Fibroblast of the conjunctiva (primary cell): Measurements from ENCODE around the gene CCDC159.
"Not testable (repeated sequence)": the region's sequence is repeated elsewhere in the genome, so short reads cannot be mapped to it uniquely, and the experiment has no call there.

Experiments used
- DNase-seq: peaks from one replicate; pipeline ENCODE4 v3.0.0-alpha.2; 2010; ENCODE audit warnings: low read depth

Gene CCDC159

GRCh38 chr19:11338121-11338520 is 8.2 kb upstream of the CCDC159 start:
- DNase-seq: no peak

- DNase-seq: no peak
Measured at GRCh38 chr19:11338569-11339253, 7.6 kb upstream of the CCDC159 start.

GRCh38 chr19:11339254-11340098 is 6.8 kb upstream of the CCDC159 start, which contains the start of gene RAB3D:
Gene RAB3D, minus strand, starts transcription at chr19:11339657. Its CDS starts 2,258 bp downstream, at chr19:11337399.
- peak; percentile 83 for DNase-seq

- DNase-seq: not testable (repeated sequence)
Measured at GRCh38 chr19:11340099-11340467, 6.2 kb upstream of the CCDC159 start.

- DNase-seq: no peak
Measured at GRCh38 chr19:11342429-11342828, 3.9 kb upstream of the CCDC159 start.

GRCh38 chr19:11345122-11345803 is 1.1 kb upstream of the CCDC159 start:
- DNase-seq: no peak

- no peak for DNase-seq
Measured at GRCh38 chr19:11347546-11348039, 1.3 kb downstream of the CCDC159 start.

GRCh38 chr19:11349171-11349570 is 2.9 kb downstream of the CCDC159 start:
- DNase-seq: no peak

- not testable (repeated sequence) for DNase-seq
Measured at GRCh38 chr19:11354102-11354501, 7.8 kb downstream of the CCDC159 start.

GRCh38 chr19:11355160-11356073 is 9.1 kb downstream of the CCDC159 start, which contains the start of gene PLPPR2:
Gene PLPPR2, plus strand, starts transcription at chr19:11355432. Its CDS starts 2,242 bp downstream, at chr19:11357674.
- peak; percentile 72 for DNase-seq

GRCh38 chr19:11356074-11356397 is 9.7 kb downstream of the CCDC159 start:
- no peak for DNase-seq

GRCh38 chr19:11356676-11357550 is 10.6 kb downstream of the CCDC159 start:
- no peak for DNase-seq

- no peak for DNase-seq
Measured at GRCh38 chr19:11359421-11359820, 13.1 kb downstream of the CCDC159 start.

- no peak for DNase-seq
Measured at GRCh38 chr19:11361037-11361770, 14.9 kb downstream of the CCDC159 start.

- DNase-seq: no peak
Measured at GRCh38 chr19:11361771-11362731, 15.7 kb downstream of the CCDC159 start.

- DNase-seq: no peak
Measured at GRCh38 chr19:11363881-11364280, 17.6 kb downstream of the CCDC159 start.

- DNase-seq: no peak
Measured at GRCh38 chr19:11364296-11364904, 18.1 kb downstream of the CCDC159 start.

GRCh38 chr19:11364935-11365334 is 18.6 kb downstream of the CCDC159 start:
- DNase-seq: no peak
